Upper lobe of left lung (tissue), 4 donors: ENCODE results near the gene DGKI.

Source experiments
- CTCF ChIP-seq, 6 experiments: fragments of 450-650 bp in 4 of 6; fragments of 200-600 bp in 2 of 6; sonication (generic) in 2 of 6; IDR thresholded peaks; one replicate each; pipeline ENCODE4 v1.5.1; 2016 to 2019; ENCODE audit warnings: antibody characterized with exemption in 6 of 6
- POLR2AphosphoS5 ChIP-seq, 2 donors: sonication (generic); formaldehyde crosslinking; IDR thresholded peaks; one replicate each; pipeline ENCODE4 v1.5.1; 2017; ENCODE audit warnings: antibody characterized with exemption in 2 of 2

DNA sequence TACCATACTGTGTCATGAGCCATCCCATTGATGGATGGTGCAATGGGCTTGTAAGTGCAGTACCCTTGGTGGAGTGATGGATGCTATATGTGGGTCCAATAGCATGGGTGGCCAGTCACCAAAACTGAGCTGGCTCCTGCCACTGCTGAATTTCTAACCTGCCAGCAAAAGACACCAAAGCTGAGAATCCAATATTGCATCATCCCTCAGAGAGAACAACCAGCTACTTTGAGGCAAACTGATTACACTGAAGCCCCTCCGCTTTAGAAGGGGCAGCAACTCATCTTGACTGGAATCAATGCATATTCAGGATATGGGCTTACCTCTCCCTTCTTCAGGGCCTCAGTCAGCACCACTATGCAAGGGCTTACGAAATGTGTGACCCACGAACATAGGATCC, 211.6 kb downstream of the DGKI start:
- TF ChIP-seq CTCF (IDR thresholded peaks at IDR 0.05) (no peak), POLR2AphosphoS5 (IDR thresholded peaks at IDR 0.05) (no peak)
